Stimulated activated CD8-positive, alpha-beta memory T cell treated with anti-CD3 and anti-CD28 coated beads, Interleukin-15, amount 100 ng/mL, for 1 hour (primary cell): ENCODE measurements around the gene ANO1.
"Not testable (repeated sequence)": the region's sequence is repeated elsewhere in the genome, so short reads cannot be mapped to it uniquely, and the experiment has no call there.

Experiments
- DNase-seq: peaks from one replicate; pipeline ENCODE4 v3.0.0-alpha.2; 2020; ENCODE audit warnings: low read depth

Gene ANO1

GRCh38 chr11:70212227-70212811 is 134.2 kb downstream of the ANO1 start:
- no peak for DNase-seq

GRCh38 chr11:70217388-70217787 is 139.3 kb downstream of the ANO1 start:
- not testable (repeated sequence) for DNase-seq

- DNase-seq = not testable (repeated sequence)
Measured at GRCh38 chr11:70218076-70218475, 140.0 kb downstream of the ANO1 start.

GRCh38 chr11:70220136-70220535 is 142.0 kb downstream of the ANO1 start:
- no peak for DNase-seq

- no peak for DNase-seq
Measured at GRCh38 chr11:70220920-70221319, 142.8 kb downstream of the ANO1 start.

- DNase-seq = no peak
Measured at GRCh38 chr11:70225681-70226177, 147.6 kb downstream of the ANO1 start.

- no peak for DNase-seq
Measured at GRCh38 chr11:70226183-70226582, 148.1 kb downstream of the ANO1 start.

- no peak for DNase-seq
Measured at GRCh38 chr11:70226967-70227366, 148.8 kb downstream of the ANO1 start.

- DNase-seq = no peak
Measured at GRCh38 chr11:70229737-70230136, 151.6 kb downstream of the ANO1 start.

GRCh38 chr11:70230151-70230839 is 152.2 kb downstream of the ANO1 start:
- DNase-seq = no peak

GRCh38 chr11:70230840-70231710 is 153.0 kb downstream of the ANO1 start:
- DNase-seq = no peak

- no peak for DNase-seq
Measured at GRCh38 chr11:70233034-70233433, 154.9 kb downstream of the ANO1 start.

GRCh38 chr11:70233511-70233934 is 155.4 kb downstream of the ANO1 start:
- no peak for DNase-seq

- no peak for DNase-seq
Measured at GRCh38 chr11:70233962-70234361, 155.8 kb downstream of the ANO1 start.
